ENCODE measurements around the gene GABPB1.

GABPB1 gene

DNA sequence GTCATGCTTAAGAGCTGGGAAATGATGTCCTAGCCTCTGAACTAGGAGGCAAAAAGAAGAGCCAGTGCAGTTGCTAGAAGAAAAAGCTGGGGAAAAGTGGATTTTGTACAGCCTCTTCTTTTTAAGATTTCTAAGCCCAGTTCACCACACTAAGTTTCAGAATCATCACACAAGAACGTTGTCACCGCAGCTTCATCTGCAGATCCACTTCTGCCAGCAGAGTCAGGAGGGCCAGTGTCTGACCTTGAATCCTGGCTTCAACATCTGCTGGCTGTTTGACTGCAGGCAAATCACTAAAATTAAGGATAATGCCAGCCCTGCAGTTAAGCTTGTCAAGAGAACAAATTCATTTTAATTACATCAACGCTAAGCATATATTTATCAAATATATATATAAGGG lies 125.7 kb downstream of the GABPB1 start:
- Histone ChIP-seq H3K4me2 (ENCODE audit: low read depth, low read length) (no peak overlapping the region), H3K9ac (ENCODE audit: low read length) (no peak overlapping the region), H3K27me3 (replicated peaks; ENCODE audit: insufficient read depth, low read length) (no peaks in the 10 kb centered on the region), H3K36me3 (replicated peaks; ENCODE audit: insufficient read depth, low read length) (no peaks in the 10 kb centered on the region; the same call in 1 of the 2 replicates), H2AFZ (ENCODE audit: low read length) (no peak overlapping the region), H3F3A (ENCODE audit: insufficient read depth, low read length) (no peaks in the 10 kb centered on the region), H3K4me3 (ENCODE audit: low read length) (no peak overlapping the region), H3K4me1 (ENCODE audit: low read length) (no peaks in the 10 kb centered on the region), H3K27ac (ENCODE audit: low read length) (no peak overlapping the region), H3K9me2 (replicated peaks; ENCODE audit: insufficient read depth, low read length) (no peaks in the 10 kb centered on the region), H3K9me3 (replicated peaks; ENCODE audit: insufficient read depth, low read length) (no peaks in the 10 kb centered on the region), H3K79me2 (ENCODE audit: low read length) (no peaks in the 10 kb centered on the region), H4K20me1 (ENCODE audit: insufficient read depth, low read length) (no peaks in the 10 kb centered on the region)
- no peak for DNase-seq
- TF ChIP-seq EZH2 (optimal IDR thresholded peaks at IDR 0.05; ENCODE audit: low read depth, low read length) (no peak), EZH2phosphoT487 (IDR thresholded peaks at IDR 0.05; ENCODE audit: low read length) (no peak)
- TF ChIP-seq, protein P1, sequence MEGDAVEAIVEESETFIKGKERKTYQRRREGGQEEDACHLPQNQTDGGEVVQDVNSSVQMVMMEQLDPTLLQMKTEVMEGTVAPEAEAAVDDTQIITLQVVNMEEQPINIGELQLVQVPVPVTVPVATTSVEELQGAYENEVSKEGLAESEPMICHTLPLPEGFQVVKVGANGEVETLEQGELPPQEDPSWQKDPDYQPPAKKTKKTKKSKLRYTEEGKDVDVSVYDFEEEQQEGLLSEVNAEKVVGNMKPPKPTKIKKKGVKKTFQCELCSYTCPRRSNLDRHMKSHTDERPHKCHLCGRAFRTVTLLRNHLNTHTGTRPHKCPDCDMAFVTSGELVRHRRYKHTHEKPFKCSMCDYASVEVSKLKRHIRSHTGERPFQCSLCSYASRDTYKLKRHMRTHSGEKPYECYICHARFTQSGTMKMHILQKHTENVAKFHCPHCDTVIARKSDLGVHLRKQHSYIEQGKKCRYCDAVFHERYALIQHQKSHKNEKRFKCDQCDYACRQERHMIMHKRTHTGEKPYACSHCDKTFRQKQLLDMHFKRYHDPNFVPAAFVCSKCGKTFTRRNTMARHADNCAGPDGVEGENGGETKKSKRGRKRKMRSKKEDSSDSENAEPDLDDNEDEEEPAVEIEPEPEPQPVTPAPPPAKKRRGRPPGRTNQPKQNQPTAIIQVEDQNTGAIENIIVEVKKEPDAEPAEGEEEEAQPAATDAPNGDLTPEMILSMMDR (IDR thresholded peaks at IDR 0.05; ENCODE audit: low read length): no peak

DNA sequence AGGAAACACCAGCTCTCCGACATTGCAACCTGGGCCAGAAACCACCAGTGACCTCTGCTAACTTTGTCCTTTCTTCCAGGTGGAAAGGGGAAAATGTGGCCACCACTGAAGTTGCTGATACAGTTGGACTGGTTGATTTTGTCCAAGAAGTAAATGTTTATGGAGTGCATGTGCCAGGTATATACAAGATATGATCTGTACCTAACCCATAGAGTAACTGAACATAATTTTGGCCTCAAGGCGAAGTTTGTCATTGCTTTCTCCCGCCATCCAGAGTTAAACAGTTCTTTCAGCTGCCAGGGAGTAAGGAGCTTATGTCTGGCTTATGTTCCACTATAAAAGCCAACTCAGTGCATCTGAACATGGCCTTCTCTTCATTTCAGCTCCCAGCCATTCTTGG lies 126.1 kb downstream of the GABPB1 start:
- H3K27me3 ChIP-seq (replicated peaks; ENCODE audit: insufficient read depth, low read length): no peaks in the 10 kb centered on the region
- H2AFZ ChIP-seq (ENCODE audit: low read length): no peak overlapping the region
- no peaks in the 10 kb centered on the region for H3K9me2 ChIP-seq (replicated peaks; ENCODE audit: insufficient read depth, low read length)
- H4K20me1 ChIP-seq (ENCODE audit: insufficient read depth, low read length): no peaks in the 10 kb centered on the region
- no peaks in the 10 kb centered on the region; the same call in 1 of the 2 replicates for H3K36me3 ChIP-seq (replicated peaks; ENCODE audit: insufficient read depth, low read length)
- no peaks in the 10 kb centered on the region for H3F3A ChIP-seq (ENCODE audit: insufficient read depth, low read length)
- no peak overlapping the region for H3K9ac ChIP-seq (ENCODE audit: low read length)
- H3K79me2 ChIP-seq (ENCODE audit: low read length): no peaks in the 10 kb centered on the region
- H3K9me3 ChIP-seq (replicated peaks; ENCODE audit: insufficient read depth, low read length): no peaks in the 10 kb centered on the region
- no peak for TF ChIP-seq EZH2 (optimal IDR thresholded peaks at IDR 0.05; ENCODE audit: low read depth, low read length)
- TF ChIP-seq, protein P1 (IDR thresholded peaks at IDR 0.05; ENCODE audit: low read length): no peak
- TF ChIP-seq EZH2phosphoT487 (IDR thresholded peaks at IDR 0.05; ENCODE audit: low read length): no peak
- H3K27ac ChIP-seq (ENCODE audit: low read length): no peak overlapping the region
- no peak for DNase-seq
- no peaks in the 10 kb centered on the region for H3K4me1 ChIP-seq (ENCODE audit: low read length)
- no peak overlapping the region for H3K4me3 ChIP-seq (ENCODE audit: low read length)
- H3K4me2 ChIP-seq (ENCODE audit: low read depth, low read length): no peak overlapping the region

DNA sequence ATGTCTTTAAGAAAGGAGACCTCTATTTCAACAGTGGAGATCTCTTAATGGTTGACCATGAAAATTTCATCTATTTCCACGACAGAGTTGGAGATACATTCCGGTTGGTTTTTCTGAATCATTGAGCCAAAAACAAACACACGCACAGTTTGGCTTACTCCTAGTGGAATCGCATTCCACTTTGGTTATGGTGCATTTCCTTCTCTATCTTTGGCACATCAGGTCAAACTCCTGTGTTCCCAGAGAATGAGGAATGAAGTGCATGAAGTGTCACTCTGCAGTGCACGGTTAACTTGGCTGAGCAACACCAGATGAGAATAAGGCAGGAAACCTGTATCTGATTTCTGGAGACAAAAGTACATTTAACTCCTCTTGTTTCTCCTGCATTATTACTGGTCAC lies 127.9 kb downstream of the GABPB1 start:
- H4K20me1 ChIP-seq (ENCODE audit: insufficient read depth, low read length): no peaks in the 10 kb centered on the region
- no peaks in the 10 kb centered on the region for H3K4me1 ChIP-seq (ENCODE audit: low read length)
- H3K27ac ChIP-seq (ENCODE audit: low read length): no peak overlapping the region
- no peak overlapping the region for H2AFZ ChIP-seq (ENCODE audit: low read length)
- H3K9me3 ChIP-seq (replicated peaks; ENCODE audit: insufficient read depth, low read length): no peaks in the 10 kb centered on the region
- H3K9me2 ChIP-seq (replicated peaks; ENCODE audit: insufficient read depth, low read length): no peaks in the 10 kb centered on the region
- no peak overlapping the region for H3K4me2 ChIP-seq (ENCODE audit: low read depth, low read length)
- no peak overlapping the region for H3K9ac ChIP-seq (ENCODE audit: low read length)
- H3K4me3 ChIP-seq (ENCODE audit: low read length): no peak overlapping the region
- no peaks in the 10 kb centered on the region for H3K27me3 ChIP-seq (replicated peaks; ENCODE audit: insufficient read depth, low read length)
- no peaks in the 10 kb centered on the region for H3F3A ChIP-seq (ENCODE audit: insufficient read depth, low read length)
- H3K79me2 ChIP-seq (ENCODE audit: low read length): no peaks in the 10 kb centered on the region
- TF ChIP-seq, protein P1 (IDR thresholded peaks at IDR 0.05; ENCODE audit: low read length): no peak
- TF ChIP-seq EZH2 (optimal IDR thresholded peaks at IDR 0.05; ENCODE audit: low read depth, low read length) (no peak), EZH2phosphoT487 (IDR thresholded peaks at IDR 0.05; ENCODE audit: low read length) (no peak)
- no peak for DNase-seq
- H3K36me3 ChIP-seq (replicated peaks; ENCODE audit: insufficient read depth, low read length): no peaks in the 10 kb centered on the region; the same call in 1 of the 2 replicates
